HFF-Myc (cell line): Measurements from ENCODE around the gene ADCK2.

Experiments used
- DNase-seq: peaks from one replicate; pipeline ENCODE4 v3.0.0-alpha.2; 2011; ENCODE audit warnings: low read depth; ENCODE audit errors: extremely low read depth
- H3K4me3 ChIP-seq: replicated peaks from 2 replicates; pipeline ENCODE4 v1.5.1; 2011; ENCODE audit warnings: low read depth, mild to moderate bottlenecking, control low read depth, low read length
- TF ChIP-seq, protein P1 (sequence below): IDR thresholded peaks from 2 replicates; pipeline ENCODE4 v1.5.1; 2012; ENCODE audit warnings: mild to moderate bottlenecking, low read depth, low read length, control low read depth; ENCODE audit errors: missing control alignments

The ADCK2 gene

DNA sequence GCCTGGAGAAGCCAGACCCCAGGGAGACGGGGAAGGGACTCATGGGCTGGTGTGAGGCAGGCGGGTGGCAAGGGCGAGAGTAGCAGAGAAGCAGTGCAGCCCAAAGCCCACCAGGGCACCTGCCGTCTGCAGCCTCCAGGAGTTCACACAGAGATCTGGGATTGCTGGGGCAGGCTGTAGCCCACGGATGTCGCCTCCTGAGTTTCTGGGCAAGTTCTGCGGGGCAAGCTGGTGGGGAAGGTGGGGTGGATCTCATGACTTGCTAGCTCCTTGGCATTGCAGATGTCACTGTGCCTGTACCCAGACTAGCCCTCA, 6.0 kb downstream of the ADCK2 start:
- TF ChIP-seq, protein P1, sequence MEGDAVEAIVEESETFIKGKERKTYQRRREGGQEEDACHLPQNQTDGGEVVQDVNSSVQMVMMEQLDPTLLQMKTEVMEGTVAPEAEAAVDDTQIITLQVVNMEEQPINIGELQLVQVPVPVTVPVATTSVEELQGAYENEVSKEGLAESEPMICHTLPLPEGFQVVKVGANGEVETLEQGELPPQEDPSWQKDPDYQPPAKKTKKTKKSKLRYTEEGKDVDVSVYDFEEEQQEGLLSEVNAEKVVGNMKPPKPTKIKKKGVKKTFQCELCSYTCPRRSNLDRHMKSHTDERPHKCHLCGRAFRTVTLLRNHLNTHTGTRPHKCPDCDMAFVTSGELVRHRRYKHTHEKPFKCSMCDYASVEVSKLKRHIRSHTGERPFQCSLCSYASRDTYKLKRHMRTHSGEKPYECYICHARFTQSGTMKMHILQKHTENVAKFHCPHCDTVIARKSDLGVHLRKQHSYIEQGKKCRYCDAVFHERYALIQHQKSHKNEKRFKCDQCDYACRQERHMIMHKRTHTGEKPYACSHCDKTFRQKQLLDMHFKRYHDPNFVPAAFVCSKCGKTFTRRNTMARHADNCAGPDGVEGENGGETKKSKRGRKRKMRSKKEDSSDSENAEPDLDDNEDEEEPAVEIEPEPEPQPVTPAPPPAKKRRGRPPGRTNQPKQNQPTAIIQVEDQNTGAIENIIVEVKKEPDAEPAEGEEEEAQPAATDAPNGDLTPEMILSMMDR: no peak
- no peak for DNase-seq
- H3K4me3 ChIP-seq: no peak overlapping the region

DNA sequence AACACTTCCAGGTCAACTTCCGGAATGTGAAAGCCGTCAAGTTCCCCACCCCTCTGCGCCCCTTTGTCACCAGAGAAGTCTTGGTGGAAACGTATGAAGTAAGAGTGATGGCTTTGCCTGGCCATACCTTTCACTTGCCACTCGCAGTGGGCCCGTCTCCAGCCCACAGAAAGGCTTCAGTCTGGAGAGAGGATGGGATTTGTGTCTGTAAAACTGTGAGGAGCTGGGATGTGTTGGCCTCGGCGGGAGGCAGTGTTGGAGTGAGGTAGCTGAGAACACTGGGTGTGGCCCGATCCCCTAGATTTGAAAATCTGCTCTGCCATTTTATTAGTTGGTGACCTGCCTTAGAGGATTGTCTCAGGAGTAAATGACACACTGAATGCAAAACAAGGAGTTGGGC, 6.4 kb downstream of the ADCK2 start:
- TF ChIP-seq, protein P1: no peak
- DNase-seq: no peak
- no peak overlapping the region for H3K4me3 ChIP-seq

DNA sequence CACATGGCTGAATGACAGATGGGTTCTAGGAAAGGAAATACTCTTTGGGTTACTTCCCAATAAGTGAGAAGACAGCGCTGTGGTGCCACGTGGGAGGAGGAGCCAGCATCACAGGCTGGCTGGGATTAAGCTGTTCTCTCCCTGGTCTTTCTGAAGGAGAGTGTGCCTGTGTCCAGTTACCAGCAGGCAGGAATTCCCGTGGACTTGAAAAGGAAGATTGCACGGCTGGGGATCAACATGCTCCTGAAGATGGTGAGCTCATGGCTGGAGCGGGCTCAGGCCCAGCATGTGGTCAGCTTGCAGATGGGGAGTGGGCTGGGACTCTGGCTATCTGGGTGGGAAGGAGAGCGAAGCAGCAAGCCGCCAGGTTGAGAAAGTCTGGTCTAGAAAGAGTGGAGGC, 8.1 kb downstream of the ADCK2 start:
- TF ChIP-seq, protein P1: no peak
- H3K4me3 ChIP-seq: no peak overlapping the region
- no peak for DNase-seq

DNA sequence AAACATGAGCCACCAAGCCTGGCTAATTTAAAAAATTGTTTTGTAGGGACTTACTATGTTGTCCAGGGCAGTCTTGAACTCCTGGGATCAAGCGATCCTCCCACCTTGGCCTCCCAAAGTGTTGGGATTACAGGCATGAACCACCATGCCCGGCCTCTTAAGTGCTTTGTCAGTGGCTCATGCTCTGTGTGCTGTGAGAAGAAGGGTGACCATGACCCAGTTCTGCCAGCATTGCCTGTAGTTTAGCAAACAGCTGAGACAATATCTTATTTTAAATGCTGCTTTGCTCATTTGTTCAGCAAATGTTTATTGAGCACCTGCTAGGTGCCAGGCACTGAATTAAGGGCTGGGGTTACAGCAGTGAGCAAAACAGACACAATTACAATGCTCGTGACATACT, 9.0 kb downstream of the ADCK2 start:
- TF ChIP-seq, protein P1: no peak

DNA sequence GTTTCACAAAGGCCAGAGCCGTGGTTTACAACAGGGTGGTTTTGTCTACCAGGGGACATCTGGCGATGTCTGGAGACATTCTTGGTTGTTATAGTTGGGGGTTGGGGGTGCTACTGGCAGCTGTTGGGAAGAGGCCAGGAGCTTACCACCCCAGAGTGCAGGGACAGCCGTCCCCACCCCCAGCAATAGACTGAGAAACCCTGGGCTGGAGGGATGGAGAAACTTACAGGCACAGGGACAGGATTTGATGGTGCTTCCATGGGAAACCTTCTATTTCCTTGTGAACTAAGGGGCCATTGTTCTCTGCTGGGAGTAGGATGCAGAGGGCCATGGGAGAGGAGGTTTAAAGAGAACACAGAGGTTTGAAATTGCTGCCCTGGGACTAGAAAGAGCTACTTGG, 10.9 kb downstream of the ADCK2 start:
- TF ChIP-seq, protein P1: no peak
- no peak overlapping the region for H3K4me3 ChIP-seq
- DNase-seq: no peak

More for the DNA sequence above, 9.0 kb downstream of the ADCK2 start:
- DNase-seq: no peak
- H3K4me3 ChIP-seq: no peak overlapping the region

DNA sequence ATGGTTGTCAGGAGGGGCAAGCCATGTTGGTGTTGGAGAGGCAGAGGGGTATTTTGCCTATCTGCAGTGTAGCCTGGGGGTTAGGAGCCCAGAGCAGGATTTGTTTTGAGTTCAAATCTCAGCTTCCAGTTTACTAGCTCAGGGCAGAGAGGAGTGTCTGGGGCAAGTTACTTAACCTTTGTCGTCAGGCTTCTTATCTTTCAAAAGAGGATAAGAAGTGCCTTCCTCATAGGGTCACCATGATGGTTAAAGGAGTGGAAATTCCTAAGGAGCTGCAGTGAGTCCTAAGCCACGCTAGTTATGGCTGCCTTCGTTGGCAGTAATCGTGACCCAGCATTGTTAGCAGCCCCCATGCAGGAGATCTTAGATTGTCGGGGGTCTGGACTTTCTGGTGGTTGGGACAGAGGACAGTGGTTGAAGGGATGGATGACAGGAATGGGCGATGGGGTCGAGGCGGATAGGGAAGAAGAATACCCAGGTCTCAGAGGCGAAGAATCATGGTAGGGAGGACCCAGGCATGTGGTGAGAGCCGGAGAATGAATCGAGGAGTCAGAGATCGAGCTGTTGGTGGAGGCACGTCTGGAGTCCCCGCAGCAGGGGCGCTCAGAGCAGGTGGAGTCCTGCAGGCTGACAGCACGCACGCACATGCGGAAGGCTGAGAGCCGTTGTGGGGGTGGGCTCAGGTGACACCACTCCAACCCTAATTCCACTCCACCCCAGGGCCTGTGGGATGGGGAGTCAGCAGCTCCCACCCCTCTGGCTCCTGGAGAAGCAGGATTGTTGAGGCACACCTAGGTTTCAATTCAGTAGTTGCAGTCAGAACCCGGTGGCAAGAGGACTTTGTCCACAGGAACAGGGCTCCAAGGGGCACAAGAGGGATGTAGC, 11.6 kb downstream of the ADCK2 start:
- no peak for DNase-seq
- TF ChIP-seq, protein P1: no peak
- H3K4me3 ChIP-seq: no peak overlapping the region
